GM19193 (cell line): ENCODE results near the gene ITGB1BP2.

ENCODE experiments used
- POLR2A ChIP-seq: IDR thresholded peaks from 4 replicates; pipeline ENCODE4 v1.6.1; 2011; ENCODE audit not compliant: insufficient read depth, insufficient read length; ENCODE audit errors: extremely low read depth

Gene ITGB1BP2

DNA sequence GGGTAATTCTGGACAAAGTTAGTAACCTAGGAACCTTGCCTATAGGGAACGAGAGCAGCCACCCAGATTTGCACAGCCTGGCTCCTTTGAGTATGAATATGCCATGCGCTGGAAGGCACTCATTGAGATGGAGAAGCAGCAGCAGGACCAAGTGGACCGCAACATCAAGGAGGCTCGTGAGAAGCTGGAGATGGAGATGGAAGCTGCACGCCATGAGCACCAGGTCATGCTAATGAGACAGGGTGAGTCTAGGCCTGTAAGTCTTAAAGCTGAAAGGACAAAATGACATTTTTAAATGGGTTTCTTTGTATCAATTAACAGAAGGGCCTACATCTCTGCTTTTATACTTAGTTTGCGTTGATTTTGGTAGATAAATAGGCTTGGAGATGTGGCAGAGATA lies 4.7 kb upstream of the ITGB1BP2 start:
- no peak for TF ChIP-seq POLR2A

DNA sequence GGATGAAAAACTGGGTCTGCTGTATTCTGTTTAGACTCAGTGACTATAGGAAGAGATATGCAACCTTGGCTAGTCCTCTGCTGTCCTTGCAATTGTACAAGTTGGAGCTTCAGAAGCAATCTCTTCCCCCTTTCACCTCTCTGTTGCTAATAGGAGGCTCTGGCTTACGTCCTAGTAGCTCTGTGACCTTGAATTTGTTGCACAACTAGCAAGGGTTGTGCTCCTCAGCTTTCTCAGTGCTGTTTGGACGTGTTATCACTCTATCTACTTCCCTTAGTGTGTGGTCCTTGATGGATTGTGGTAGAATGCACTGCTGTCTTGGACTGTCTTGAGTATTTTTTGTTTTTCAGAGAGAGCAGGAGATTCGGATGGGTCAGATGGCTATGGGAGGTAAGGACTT lies 3.4 kb upstream of the ITGB1BP2 start:
- no peak for TF ChIP-seq POLR2A

DNA sequence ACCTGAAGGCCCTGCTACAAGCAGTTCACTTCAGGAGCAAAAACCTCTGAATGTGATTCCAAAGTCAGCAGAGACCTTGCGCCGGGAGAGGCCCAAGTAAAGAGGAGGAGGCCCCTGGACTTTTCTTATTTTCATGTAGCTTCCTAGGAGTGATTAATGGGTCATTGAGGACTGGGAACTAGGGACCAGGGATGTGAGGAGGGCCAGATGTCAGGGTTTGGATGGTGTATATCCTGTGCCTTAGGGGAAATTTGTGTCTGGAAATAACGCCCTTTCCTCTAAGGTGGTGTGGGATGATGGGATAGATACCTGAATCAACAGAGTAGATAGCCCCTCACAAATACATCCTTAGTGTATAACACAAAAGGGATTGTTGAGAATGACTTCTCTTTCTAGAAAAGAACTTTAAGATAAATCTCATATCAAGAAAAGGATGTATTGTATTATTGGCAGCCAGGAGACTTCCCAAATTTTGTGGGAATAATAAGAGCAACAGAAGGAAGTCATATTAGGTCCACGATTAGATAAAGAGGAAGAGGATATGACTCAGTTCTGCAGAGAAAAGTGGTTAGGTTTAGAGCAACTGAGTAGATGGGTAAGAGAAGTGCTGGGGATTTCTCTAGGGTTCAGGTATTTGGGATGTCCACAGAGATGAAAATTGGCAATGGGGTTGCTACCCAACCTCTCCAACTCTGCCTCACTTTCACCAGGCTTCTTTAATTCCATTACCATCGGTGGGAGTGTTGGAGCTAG lies 1.1 kb downstream of the ITGB1BP2 start:
- no peak for TF ChIP-seq POLR2A

DNA sequence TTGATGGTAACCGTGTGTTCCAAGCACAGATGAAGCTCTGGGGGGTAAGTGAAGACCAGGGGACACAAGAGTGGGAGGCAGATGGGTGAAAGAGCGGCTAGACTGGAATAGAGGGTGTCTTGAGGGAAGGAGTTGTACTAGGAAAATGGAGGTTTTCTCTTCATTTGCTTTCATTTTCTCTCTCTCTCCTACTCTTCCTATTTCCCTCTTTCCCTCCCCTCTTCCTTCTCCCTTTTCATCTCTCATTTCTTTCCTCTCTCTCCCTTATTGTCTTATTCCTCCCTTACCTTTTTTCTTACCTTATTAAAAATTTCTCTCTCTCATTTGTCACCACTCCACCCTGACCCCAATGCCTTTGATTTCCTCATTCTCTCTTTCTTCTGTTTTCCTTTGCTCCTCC lies 3.0 kb downstream of the ITGB1BP2 start:
- no peak for TF ChIP-seq POLR2A

DNA sequence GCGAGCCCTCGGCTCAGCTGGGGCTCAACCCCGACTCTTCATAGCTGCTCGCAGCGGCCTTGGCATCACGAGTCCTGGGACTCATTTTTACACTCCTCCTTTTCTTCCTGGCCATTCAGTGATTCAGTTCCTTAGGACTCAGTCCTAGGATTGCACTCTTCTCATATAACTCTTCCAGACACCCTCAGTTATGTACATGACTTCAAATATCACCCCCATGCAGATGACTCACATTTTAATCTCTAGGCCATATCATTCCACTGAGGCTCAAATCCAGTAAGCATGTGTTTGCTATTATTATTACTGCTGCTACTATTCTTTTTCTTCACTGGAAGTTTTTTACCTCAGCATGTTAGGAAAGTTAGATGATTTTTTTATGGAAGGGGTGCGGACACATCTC lies 14.4 kb downstream of the ITGB1BP2 start:
- no peak for TF ChIP-seq POLR2A

DNA sequence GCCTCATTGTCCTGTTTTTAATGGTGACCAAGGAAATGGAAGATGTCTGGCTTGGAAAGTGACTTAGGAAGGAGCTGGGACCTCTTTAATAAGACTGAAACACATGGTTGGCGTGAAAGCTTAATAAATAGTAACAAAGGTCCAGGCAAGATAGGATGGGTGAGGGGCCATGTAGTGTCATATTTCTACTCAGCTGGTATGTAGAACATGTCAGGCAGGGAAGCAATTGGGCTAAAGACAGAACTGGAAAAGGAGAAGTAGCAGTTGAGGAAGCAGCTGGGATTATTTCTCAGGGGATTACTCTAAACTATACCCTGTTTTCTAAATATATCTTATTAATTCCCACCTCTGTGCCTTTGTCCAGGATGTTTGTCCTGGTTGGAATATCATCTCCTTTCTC lies 18.6 kb downstream of the ITGB1BP2 start:
- no peak for TF ChIP-seq POLR2A

DNA sequence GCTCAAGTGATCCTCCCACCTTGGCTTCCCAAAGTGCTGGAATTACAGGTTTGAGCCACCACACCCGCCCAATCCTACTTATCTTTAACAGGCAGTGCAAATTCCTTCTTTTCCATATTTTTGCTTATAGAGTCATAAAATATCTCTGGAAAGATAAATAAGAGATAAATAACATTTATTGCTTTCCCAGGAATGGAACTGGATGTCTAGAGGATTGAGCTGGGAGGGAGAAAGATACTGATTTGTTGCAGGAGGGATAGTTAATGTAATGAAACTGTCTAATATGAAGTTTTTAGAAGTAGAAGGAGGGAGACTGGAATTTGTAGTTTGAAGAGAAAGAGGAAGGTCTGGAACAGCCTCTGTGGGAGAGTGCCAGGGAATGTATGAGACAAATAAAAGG lies 20.2 kb downstream of the ITGB1BP2 start:
- TF ChIP-seq POLR2A, result no peak

DNA sequence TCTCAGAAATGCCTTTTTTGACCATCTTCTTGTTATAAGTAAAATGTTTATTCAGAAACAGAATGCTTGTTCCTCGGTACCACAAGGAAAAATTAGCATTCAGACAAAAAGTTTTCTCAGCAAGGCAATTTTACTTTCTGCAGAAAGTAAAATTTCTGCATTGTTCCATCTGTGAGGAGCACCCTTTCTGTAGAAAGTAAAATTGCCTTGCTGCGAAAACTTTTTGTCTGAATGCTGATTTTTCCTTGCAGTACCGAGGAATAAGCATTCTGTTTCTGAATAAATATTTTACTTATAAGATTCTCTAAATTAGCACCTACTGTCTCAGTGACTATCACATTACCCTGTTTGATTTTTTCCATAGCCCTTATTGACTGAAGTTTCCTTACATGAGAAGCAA lies 24.8 kb downstream of the ITGB1BP2 start:
- TF ChIP-seq POLR2A, result no peak
